ENCODE results near the gene FAM174C. TPM values are rescaled to one million over a fixed set of nuclear protein-coding genes. Genes with fewer than 3 reads are reported as not detected.

Gene FAM174C
- polyA plus RNA-seq, 1 experiment, result 16.6 TPM

DNA sequence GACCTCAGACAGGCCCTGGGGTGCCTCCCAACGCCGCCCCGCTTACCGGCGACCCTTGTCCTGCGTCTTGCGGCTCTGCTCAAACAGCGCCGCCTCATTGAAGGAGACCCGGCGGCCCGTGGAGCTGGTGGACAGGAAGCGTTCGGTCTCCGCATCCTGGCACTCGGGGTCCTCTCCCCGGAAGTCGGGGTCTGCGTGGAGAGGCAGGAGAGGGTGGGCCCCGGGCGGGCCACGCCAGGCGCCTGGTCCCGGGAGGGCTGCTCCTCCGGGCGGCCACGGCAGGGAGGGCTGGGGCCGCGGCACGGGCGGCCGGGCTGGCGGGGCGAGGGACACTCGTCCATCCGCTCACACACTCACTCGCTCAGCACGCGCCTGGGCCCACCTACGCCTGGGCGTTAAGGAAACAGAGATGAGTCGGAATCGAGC, 40.4 kb upstream of the FAM174C start:
- Histone ChIP-seq H3K4me3 (ENCODE audit: low read depth, low read length) (no peak overlapping the region), H3K27ac (ENCODE audit: low read depth, low read length) (no peak overlapping the region), H3K27me3 (ENCODE audit: control insufficient read depth, insufficient read depth, low read length) (no peaks in the 10 kb centered on the region), H3K9me3 (ENCODE audit: control insufficient read depth, insufficient read depth, low read length) (no peaks in the 10 kb centered on the region; the same call in 1 of the 2 replicates)
- ChIA-PET POLR2A (no interaction called here), CTCF (interaction anchor here (1.0 kb wide), 1 partner anchor 10 kb away, joined by 3 read pairs; no protein-coding TSS in a partner anchor)
- TF ChIP-seq, protein P1, sequence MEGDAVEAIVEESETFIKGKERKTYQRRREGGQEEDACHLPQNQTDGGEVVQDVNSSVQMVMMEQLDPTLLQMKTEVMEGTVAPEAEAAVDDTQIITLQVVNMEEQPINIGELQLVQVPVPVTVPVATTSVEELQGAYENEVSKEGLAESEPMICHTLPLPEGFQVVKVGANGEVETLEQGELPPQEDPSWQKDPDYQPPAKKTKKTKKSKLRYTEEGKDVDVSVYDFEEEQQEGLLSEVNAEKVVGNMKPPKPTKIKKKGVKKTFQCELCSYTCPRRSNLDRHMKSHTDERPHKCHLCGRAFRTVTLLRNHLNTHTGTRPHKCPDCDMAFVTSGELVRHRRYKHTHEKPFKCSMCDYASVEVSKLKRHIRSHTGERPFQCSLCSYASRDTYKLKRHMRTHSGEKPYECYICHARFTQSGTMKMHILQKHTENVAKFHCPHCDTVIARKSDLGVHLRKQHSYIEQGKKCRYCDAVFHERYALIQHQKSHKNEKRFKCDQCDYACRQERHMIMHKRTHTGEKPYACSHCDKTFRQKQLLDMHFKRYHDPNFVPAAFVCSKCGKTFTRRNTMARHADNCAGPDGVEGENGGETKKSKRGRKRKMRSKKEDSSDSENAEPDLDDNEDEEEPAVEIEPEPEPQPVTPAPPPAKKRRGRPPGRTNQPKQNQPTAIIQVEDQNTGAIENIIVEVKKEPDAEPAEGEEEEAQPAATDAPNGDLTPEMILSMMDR (IDR thresholded peaks at IDR 0.05; ENCODE audit: low read depth, low read length), result no peak
- DNase-seq (ENCODE audit: low read depth, low spot score), result no peak

DNA sequence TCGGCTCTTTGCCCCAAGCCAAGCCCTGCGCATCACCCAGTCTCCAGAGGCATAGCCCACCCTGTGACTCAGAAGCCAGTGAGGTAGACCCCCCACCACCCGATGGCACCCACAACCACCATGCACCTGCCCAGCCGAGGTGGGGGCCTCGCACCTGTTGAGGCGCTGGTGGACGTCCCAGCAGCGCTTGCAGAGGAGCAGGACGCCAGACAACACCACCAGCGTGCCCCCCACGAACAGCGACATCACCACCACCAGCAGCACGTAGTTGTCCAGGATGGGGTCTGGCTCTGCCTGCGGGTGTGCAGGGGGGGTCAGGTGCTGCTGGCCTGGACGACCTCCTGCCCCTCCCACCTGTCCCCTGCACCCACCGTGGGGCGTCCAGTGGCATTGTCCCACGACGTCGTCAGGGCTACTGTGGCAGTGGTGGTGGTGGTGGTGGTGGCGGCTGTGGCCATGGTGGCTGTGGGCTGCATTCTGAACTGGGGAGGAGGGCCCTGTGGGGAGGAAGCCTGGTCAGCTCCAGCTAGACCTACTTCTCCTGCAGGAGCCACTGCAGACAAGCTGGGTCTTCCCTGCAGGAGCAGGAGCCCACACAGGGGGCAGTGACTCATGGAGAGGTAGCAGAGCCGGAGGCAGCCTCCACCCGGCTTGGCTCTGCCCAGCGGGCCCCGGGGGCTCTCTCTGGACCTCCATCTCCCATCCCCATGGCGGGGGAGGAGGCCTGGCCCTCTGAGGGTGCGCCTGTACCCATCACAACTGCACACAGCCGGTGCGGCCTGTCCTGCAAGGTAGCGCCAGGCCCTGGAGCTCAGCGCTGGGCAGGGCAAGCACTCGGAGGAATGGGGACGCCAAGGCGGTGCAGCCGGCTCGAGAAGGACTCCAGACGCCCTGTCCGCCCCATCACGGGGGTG, 39.4 kb upstream of the FAM174C start:
- ChIA-PET CTCF (interaction anchor here (1.0 kb wide), 1 partner anchor 9 kb away, joined by 3 read pairs; no protein-coding TSS in a partner anchor), POLR2A (interaction anchor here (0.5 to 1.3 kb wide), 4 partner anchors 11 to 136 kb away, joined by 3 to 8 read pairs (median 4); partner anchors contain the start of gene CIRBP)
- no peaks in the 10 kb centered on the region for H3K27me3 ChIP-seq (ENCODE audit: control insufficient read depth, insufficient read depth, low read length)
- H3K27ac ChIP-seq (ENCODE audit: low read depth, low read length), result peak overlapping the region; percentile 21
- DNase-seq (ENCODE audit: low read depth, low spot score), result no peak
- no peaks in the 10 kb centered on the region; the same call in 1 of the 2 replicates for H3K9me3 ChIP-seq (ENCODE audit: control insufficient read depth, insufficient read depth, low read length)
- TF ChIP-seq, protein P1 (IDR thresholded peaks at IDR 0.05; ENCODE audit: low read depth, low read length), result no peak
- H3K4me3 ChIP-seq (ENCODE audit: low read depth, low read length), result peak overlapping the region; percentile 73

- ChIA-PET POLR2A (interaction anchor here (0.5 to 1.3 kb wide), 5 partner anchors 11 to 137 kb away, joined by 3 to 13 read pairs (median 5); partner anchors contain the start of gene CIRBP), CTCF (no interaction called here)
- no peaks in the 10 kb centered on the region for H3K27me3 ChIP-seq (ENCODE audit: control insufficient read depth, insufficient read depth, low read length)
- DNase-seq (ENCODE audit: low read depth, low spot score), result no peak
- peak overlapping the region; percentile 73 for H3K4me3 ChIP-seq (ENCODE audit: low read depth, low read length)
- peak overlapping the region; percentile 21 for H3K27ac ChIP-seq (ENCODE audit: low read depth, low read length)
- TF ChIP-seq, protein P1 (IDR thresholded peaks at IDR 0.05; ENCODE audit: low read depth, low read length), result no peak
- no peaks in the 10 kb centered on the region; the same call in 1 of the 2 replicates for H3K9me3 ChIP-seq (ENCODE audit: control insufficient read depth, insufficient read depth, low read length)
These were observed 38.8 kb upstream of the FAM174C start for GRCh38 chr19:1236576-1236975.

GRCh38 chr19:1237027-1237659, 38.2 kb upstream of the FAM174C start:
- Histone ChIP-seq H3K9me3 (ENCODE audit: control insufficient read depth, insufficient read depth, low read length) (no peaks in the 10 kb centered on the region; the same call in 1 of the 2 replicates), H3K4me3 (ENCODE audit: low read depth, low read length) (peak overlapping the region; percentile 73), H3K27me3 (ENCODE audit: control insufficient read depth, insufficient read depth, low read length) (no peaks in the 10 kb centered on the region), H3K27ac (ENCODE audit: low read depth, low read length) (peak overlapping the region; percentile 39)
- no peak for DNase-seq (ENCODE audit: low read depth, low spot score)
- CTCF ChIA-PET, result no interaction called here
- POLR2A ChIA-PET, result interaction anchor here (0.5 kb wide), 1 partner anchor 58 kb away, joined by 13 read pairs; no protein-coding TSS in a partner anchor
- TF ChIP-seq, protein P1 (IDR thresholded peaks at IDR 0.05; ENCODE audit: low read depth, low read length), result no peak
